Neutrophil (primary cell): ENCODE measurements around the gene FASTKD1.

Experiments used
- H3K27ac ChIP-seq: fragments of 200-600 bp; sonication (generic); 2 replicates; pipeline ENCODE4 v1.5.1; 2016; ENCODE audit warnings: mild to moderate bottlenecking, moderate library complexity
- H3K27me3 ChIP-seq: fragments of 200-600 bp; sonication (generic); 2 replicates; pipeline ENCODE4 v1.6.0; 2016; ENCODE audit warnings: mild to moderate bottlenecking
- H3K36me3 ChIP-seq: fragments of 200-600 bp; sonication (generic); 2 replicates; pipeline ENCODE4 v1.5.1; 2017
- H3K4me1 ChIP-seq, 2 experiments: fragments of 200-600 bp in 1 of 2; sonication (generic) in 1 of 2; 1 replicate in 1 of 2; 2 replicates in 1 of 2; pipeline versions ENCODE4 v1.5.1 to v1.6.1; 2013 to 2016; ENCODE audit warnings: low read depth in 1 of 2, low read length in 1 of 2, mild to moderate bottlenecking in 1 of 2, moderate library complexity in 1 of 2; ENCODE audit not compliant: control insufficient read depth in 1 of 2, insufficient read depth in 1 of 2
- H3K4me3 ChIP-seq, 2 experiments: fragments of 200-600 bp in 1 of 2; sonication (generic) in 1 of 2; 1 replicate in 1 of 2; 2 replicates in 1 of 2; pipeline ENCODE4 v1.5.1; 2013 to 2016; ENCODE audit warnings: low read depth in 1 of 2, low read length in 1 of 2, mild to moderate bottlenecking in 1 of 2, moderate library complexity in 1 of 2
- H3K9me3 ChIP-seq: fragments of 200-600 bp; sonication (generic); 2 replicates; pipeline ENCODE4 v1.5.1; 2016
- CTCF ChIP-seq: fragments of 200-600 bp; sonication (generic); IDR thresholded peaks from 2 replicates; pipeline ENCODE4 v1.5.1; 2016; ENCODE audit warnings: antibody characterized with exemption

FASTKD1 gene

GRCh38 chr2:169495310-169495928 is 78.2 kb downstream of the FASTKD1 start:
- no peak overlapping the region for H3K27ac ChIP-seq
- no peaks in the 10 kb centered on the region for H3K9me3 ChIP-seq
- TF ChIP-seq CTCF: no peak
- H3K27me3 ChIP-seq: no peaks in the 10 kb centered on the region
- H3K4me1 ChIP-seq: no peaks in the 10 kb centered on the region
- H3K4me3 ChIP-seq: no peak overlapping the region
- H3K36me3 ChIP-seq: no peaks in the 10 kb centered on the region

GRCh38 chr2:169493360-169493759 is 80.3 kb downstream of the FASTKD1 start:
- no peak for TF ChIP-seq CTCF
- H3K27me3 ChIP-seq: no peaks in the 10 kb centered on the region
- no peaks in the 10 kb centered on the region for H3K9me3 ChIP-seq
- H3K27ac ChIP-seq: no peak overlapping the region
- no peaks in the 10 kb centered on the region for H3K4me1 ChIP-seq
- H3K4me3 ChIP-seq: no peak overlapping the region
- H3K36me3 ChIP-seq: no peaks in the 10 kb centered on the region

GRCh38 chr2:169491378-169491777 is 82.3 kb downstream of the FASTKD1 start:
- Histone ChIP-seq H3K36me3 (no peaks in the 10 kb centered on the region), H3K4me3 (no peak overlapping the region), H3K9me3 (no peaks in the 10 kb centered on the region), H3K27me3 (no peaks in the 10 kb centered on the region), H3K27ac (no peak overlapping the region), H3K4me1 (no peaks in the 10 kb centered on the region)
- TF ChIP-seq CTCF: no peak

- no peaks in the 10 kb centered on the region for H3K36me3 ChIP-seq
- no peaks in the 10 kb centered on the region for H3K9me3 ChIP-seq
- H3K27ac ChIP-seq: no peak overlapping the region
- H3K4me3 ChIP-seq: no peak overlapping the region
- TF ChIP-seq CTCF: no peak
- H3K4me1 ChIP-seq: no peaks in the 10 kb centered on the region
- H3K27me3 ChIP-seq: no peaks in the 10 kb centered on the region
These were observed 82.8 kb downstream of the FASTKD1 start for GRCh38 chr2:169490834-169491233.

GRCh38 chr2:169486487-169486886 is 87.2 kb downstream of the FASTKD1 start:
- TF ChIP-seq CTCF: no peak
- H3K27ac ChIP-seq: no peak overlapping the region
- H3K36me3 ChIP-seq: no peaks in the 10 kb centered on the region
- no peaks in the 10 kb centered on the region for H3K4me1 ChIP-seq
- no peak overlapping the region for H3K4me3 ChIP-seq
- no peaks in the 10 kb centered on the region for H3K9me3 ChIP-seq
- no peaks in the 10 kb centered on the region for H3K27me3 ChIP-seq
